Lung (tissue), 12 donors: Measurements from ENCODE around the gene ADCY2. TPM values are rescaled to one million over a fixed set of nuclear protein-coding genes. Genes with fewer than 3 reads are reported as not detected.

Source experiments
- ATAC-seq: fragments of 200-7000 bp; cut with Tn5 transposase; one replicate; pipeline ENCODE4 v1.9.1; 2020; ENCODE audit warnings: moderate number of reproducible peaks; ENCODE audit not compliant: insufficient read depth, low FRiP score
- DNase-seq, 3 donors: peaks; one replicate each; pipeline ENCODE4 v3.0.0-alpha.2; 2013 to 2017
- H3K27ac ChIP-seq, 2 donors: one replicate each; pipeline ENCODE4 v1.5.1; 2013; ENCODE audit warnings: mild to moderate bottlenecking in 2 of 2, moderate library complexity in 2 of 2, control low read depth in 1 of 2, inconsistent platforms in 1 of 2, low read depth in 1 of 2, low read length in 1 of 2
- H3K27me3 ChIP-seq, 3 donors: one replicate each; pipeline ENCODE4 v1.5.1; 2013; ENCODE audit warnings: low read length in 2 of 3; ENCODE audit not compliant: control insufficient read depth in 3 of 3, insufficient read depth in 3 of 3
- H3K36me3 ChIP-seq, 4 donors: one replicate each; pipeline ENCODE4 v1.5.1; 2013; ENCODE audit warnings: low read length in 4 of 4, mild to moderate bottlenecking in 1 of 4, moderate library complexity in 1 of 4; ENCODE audit not compliant: control insufficient read depth in 4 of 4, insufficient read depth in 4 of 4
- H3K4me1 ChIP-seq, 5 donors: one replicate each; pipeline ENCODE4 v1.5.1; 2013; ENCODE audit warnings: low read length in 5 of 5, mild to moderate bottlenecking in 2 of 5, moderate library complexity in 1 of 5; ENCODE audit not compliant: control insufficient read depth in 5 of 5, insufficient read depth in 5 of 5
- H3K4me3 ChIP-seq: one replicate; pipeline ENCODE4 v1.5.1; 2013; ENCODE audit warnings: mild to moderate bottlenecking, control low read depth, moderate library complexity
- H3K9ac ChIP-seq, 2 donors: one replicate each; pipeline ENCODE4 v1.5.1; 2013; ENCODE audit warnings: low read length in 2 of 2, control low read depth in 1 of 2; ENCODE audit not compliant: insufficient read depth in 1 of 2
- H3K9me3 ChIP-seq, 4 donors: one replicate each; pipeline ENCODE4 v1.5.1; 2013; ENCODE audit warnings: low read length in 3 of 4, mild to moderate bottlenecking in 1 of 4, moderate library complexity in 1 of 4; ENCODE audit not compliant: control insufficient read depth in 4 of 4, insufficient read depth in 3 of 4
- WGBS, 2 donors: extraction: QIAGEN DNeasy Blood & Tissue Kit; methylation state at CpG; one replicate each; pipeline ENCODE4 v1.1.7; 2013; 5-methylcytosine and 5-hydroxymethylcytosine counted together
- polyA plus RNA-seq, 2 donors: library from polyadenylated mRNA; stranded (reverse); fragments of 200-250 nt; gene quantifications; one replicate each; pipeline ENCODE4 v1.2.1, GENCODE V29; 2013
- total RNA-seq, 2 donors: library from RNA; depleted of rRNA in 1 of 2; stranded (reverse); fragments of >200 nt in 1 of 2; gene quantifications; one replicate each; pipeline ENCODE4 v1.2.1, GENCODE V29; 2014 to 2021
- TF ChIP-seq, protein P1 (sequence below): IDR thresholded peaks from 2 replicates; pipeline ENCODE4 v1.5.1; 2012; ENCODE audit warnings: mild to moderate bottlenecking; ENCODE audit errors: control extremely low read depth, extremely low read depth
- donor health status: control.
- donor health status: control.
- donor health status: Bipolar disorder and iron deficiency.
- donor health status: healthy.
- donor health status: DM: yes; HTN: yes; CAD: no.

ADCY2 gene
- total and polyA plus RNA-seq, 4 donors: 0.10 to 3.5 (median 0.84) TPM

DNA sequence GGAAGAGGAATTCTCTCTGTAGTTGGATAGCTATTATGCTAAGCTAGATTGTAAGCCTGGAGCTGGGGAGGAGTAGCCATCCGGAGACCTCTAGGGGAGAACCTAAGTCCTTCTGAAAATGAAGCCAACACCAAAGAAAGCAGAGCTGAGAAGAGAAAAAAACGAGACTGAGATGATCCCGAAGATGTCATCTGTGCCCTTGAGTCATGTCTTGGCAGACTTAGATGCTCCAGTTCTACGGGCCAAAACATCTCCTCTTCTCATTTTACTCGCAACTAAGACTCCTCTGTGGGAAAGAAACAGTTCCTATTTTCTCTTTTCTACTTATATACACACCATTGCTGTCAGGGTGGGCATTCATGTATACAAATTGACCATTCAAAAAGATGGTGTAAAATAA lies 34.3 kb upstream of the ADCY2 start:
- Histone ChIP-seq H3K9me3 (no peaks in the 10 kb centered on the region), H3K4me3 (no peak overlapping the region), H3K36me3 (no peaks in the 10 kb centered on the region), H3K27ac (no peak overlapping the region), H3K4me1 (no peaks in the 10 kb centered on the region), H3K9ac (no peak overlapping the region), H3K27me3 (no peaks in the 10 kb centered on the region)
- DNase-seq: no peak
- ATAC-seq: no peak
- WGBS, 2 donors: 73 to 87% methylated on average over 5 of the region's 5 CpGs
- TF ChIP-seq, protein P1, sequence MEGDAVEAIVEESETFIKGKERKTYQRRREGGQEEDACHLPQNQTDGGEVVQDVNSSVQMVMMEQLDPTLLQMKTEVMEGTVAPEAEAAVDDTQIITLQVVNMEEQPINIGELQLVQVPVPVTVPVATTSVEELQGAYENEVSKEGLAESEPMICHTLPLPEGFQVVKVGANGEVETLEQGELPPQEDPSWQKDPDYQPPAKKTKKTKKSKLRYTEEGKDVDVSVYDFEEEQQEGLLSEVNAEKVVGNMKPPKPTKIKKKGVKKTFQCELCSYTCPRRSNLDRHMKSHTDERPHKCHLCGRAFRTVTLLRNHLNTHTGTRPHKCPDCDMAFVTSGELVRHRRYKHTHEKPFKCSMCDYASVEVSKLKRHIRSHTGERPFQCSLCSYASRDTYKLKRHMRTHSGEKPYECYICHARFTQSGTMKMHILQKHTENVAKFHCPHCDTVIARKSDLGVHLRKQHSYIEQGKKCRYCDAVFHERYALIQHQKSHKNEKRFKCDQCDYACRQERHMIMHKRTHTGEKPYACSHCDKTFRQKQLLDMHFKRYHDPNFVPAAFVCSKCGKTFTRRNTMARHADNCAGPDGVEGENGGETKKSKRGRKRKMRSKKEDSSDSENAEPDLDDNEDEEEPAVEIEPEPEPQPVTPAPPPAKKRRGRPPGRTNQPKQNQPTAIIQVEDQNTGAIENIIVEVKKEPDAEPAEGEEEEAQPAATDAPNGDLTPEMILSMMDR: no peak

DNA sequence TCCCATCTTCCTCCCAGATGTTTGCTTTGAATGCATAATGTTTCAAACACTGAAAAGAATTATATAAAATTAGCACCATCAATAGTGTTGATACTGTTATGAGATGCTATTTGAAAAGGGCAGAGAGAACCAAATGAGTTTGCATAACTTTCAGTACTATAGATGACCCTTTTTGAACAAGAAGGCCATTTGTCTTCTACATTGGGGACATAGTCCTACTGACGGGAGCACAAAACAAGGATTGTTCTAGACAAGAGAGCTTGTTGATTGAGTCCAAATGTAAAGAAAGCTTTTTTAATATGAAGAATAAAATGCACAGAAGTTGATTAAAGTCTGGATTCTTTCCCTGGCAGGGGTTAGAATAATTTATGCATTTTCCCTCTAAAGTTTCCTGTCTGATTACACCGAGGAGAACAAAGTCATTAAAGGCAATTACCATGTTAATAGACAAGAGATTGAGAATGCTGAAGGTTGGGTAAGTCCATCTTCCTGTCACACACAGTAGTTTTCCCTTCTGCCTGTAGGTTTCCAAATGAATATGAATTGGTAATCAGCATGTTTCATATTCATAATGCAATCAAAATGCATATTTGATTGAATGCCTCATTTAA lies 32.8 kb upstream of the ADCY2 start:
- no peaks in the 10 kb centered on the region for H3K27me3 ChIP-seq
- ATAC-seq: no peak
- 58 to 61% methylated on average over 2 of the region's 2 CpGs for WGBS, 2 donors
- TF ChIP-seq, protein P1: no peak
- H3K36me3 ChIP-seq: no peaks in the 10 kb centered on the region
- no peaks in the 10 kb centered on the region for H3K4me1 ChIP-seq
- H3K4me3 ChIP-seq: no peak overlapping the region
- no peak overlapping the region for H3K27ac ChIP-seq
- H3K9me3 ChIP-seq: peaks cover 0 to 7% (median 0%) of the 10 kb centered on the region in 4 donors
- no peak overlapping the region for H3K9ac ChIP-seq
- no peak for DNase-seq

DNA sequence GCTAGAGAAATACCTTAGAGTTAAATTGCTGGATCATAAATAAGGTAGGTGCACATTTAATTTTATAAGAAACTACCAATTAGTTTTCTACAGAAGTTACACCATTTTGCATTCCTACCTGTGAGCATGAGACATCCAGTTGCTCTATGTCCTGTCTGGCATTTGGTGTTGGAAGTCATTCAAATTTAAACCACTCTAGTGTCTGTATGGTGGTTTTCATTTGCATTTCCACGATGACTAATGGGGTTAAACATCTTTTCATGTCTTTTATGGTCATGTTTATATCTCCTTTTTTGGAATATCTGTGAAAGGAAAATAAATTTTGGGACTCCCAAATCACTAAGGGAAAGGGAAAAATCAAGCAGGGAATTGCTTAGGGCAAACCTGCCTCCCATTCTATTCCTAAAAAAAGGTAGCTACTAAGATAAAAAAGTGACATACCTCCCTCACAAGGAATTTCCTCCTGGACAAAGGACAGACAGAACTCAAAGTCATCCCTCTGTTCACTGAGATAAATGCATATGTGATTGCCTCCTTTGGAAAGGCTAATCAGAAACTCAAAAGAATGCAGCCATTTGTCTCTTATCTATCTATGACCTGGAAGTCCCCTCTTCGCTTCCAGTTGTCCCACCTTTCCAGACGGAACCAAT lies 31.6 kb upstream of the ADCY2 start:
- H3K9ac ChIP-seq: no peak overlapping the region
- no peaks in the 10 kb centered on the region for H3K27me3 ChIP-seq
- ATAC-seq (no peak), DNase-seq (no peak)
- 57 to 74% methylated on average over 3 of the region's 3 CpGs for WGBS, 2 donors
- TF ChIP-seq, protein P1: no peak
- H3K4me3 ChIP-seq: no peak overlapping the region
- no peaks in the 10 kb centered on the region for H3K4me1 ChIP-seq
- H3K36me3 ChIP-seq: no peaks in the 10 kb centered on the region
- H3K27ac ChIP-seq: no peak overlapping the region
- H3K9me3 ChIP-seq: peaks cover 0 to 8% (median under 1%) of the 10 kb centered on the region in 4 donors
